Vagina (tissue), 2 donors: ENCODE data around the gene MAB21L2.

Experiments
- CTCF ChIP-seq, 3 experiments: fragments of 450-650 bp in 2 of 3; fragments of 200-600 bp in 1 of 3; sonication (generic) in 1 of 3; IDR thresholded peaks; one replicate each; pipeline ENCODE4 v1.5.1; 2017 to 2019; ENCODE audit warnings: antibody characterized with exemption in 3 of 3, mild to moderate bottlenecking in 2 of 3, moderate library complexity in 2 of 3
- POLR2AphosphoS5 ChIP-seq, 2 donors: sonication (generic); formaldehyde crosslinking; IDR thresholded peaks; one replicate each; pipeline ENCODE4 v1.9.0; 2017; ENCODE audit warnings: antibody characterized with exemption in 2 of 2, mild to moderate bottlenecking in 2 of 2, low read depth in 1 of 2; ENCODE audit not compliant: insufficient read depth in 1 of 2

- TF ChIP-seq CTCF (IDR thresholded peaks at IDR 0.05) (no peak), POLR2AphosphoS5 (IDR thresholded peaks at IDR 0.05; ENCODE audit: insufficient read depth in 1 of 2, low read depth in 1 of 2) (no peak)
These were observed 40.3 kb upstream of the MAB21L2 start for GRCh38 chr4:150541681-150542080.
